NCI-H2171 treated with DMSO at 0.1 percent for 48 hours (cell line): ENCODE results near the gene NPAS3.

Experiments used
- DNase-seq: peaks from one replicate; lab custom pipeline; 2025; lab: John Stamatoyannopoulos, UW

Gene NPAS3

GRCh38 chr14:33679461-33680225 is 741.0 kb downstream of the NPAS3 start:
- DNase-seq, result no peak

GRCh38 chr14:33680873-33681272 is 742.2 kb downstream of the NPAS3 start:
- no peak for DNase-seq

GRCh38 chr14:33682760-33683159 is 744.1 kb downstream of the NPAS3 start:
- no peak for DNase-seq

GRCh38 chr14:33685026-33685425 is 746.3 kb downstream of the NPAS3 start:
- no peak for DNase-seq

- DNase-seq, result no peak
Observed at GRCh38 chr14:33685698-33686097, 747.0 kb downstream of the NPAS3 start.

GRCh38 chr14:33686218-33686617 is 747.5 kb downstream of the NPAS3 start:
- no peak for DNase-seq

- no peak for DNase-seq
Observed at GRCh38 chr14:33686856-33687255, 748.2 kb downstream of the NPAS3 start.

- DNase-seq, result no peak
Observed at GRCh38 chr14:33689680-33690079, 751.0 kb downstream of the NPAS3 start.

- DNase-seq, result no peak
Observed at GRCh38 chr14:33691907-33692306, 753.2 kb downstream of the NPAS3 start.

GRCh38 chr14:33692762-33693161 is 754.1 kb downstream of the NPAS3 start:
- no peak for DNase-seq

- DNase-seq, result no peak
Observed at GRCh38 chr14:33693237-33693636, 754.6 kb downstream of the NPAS3 start.

GRCh38 chr14:33696165-33696564 is 757.5 kb downstream of the NPAS3 start:
- DNase-seq, result no peak

GRCh38 chr14:33699300-33699983 is 760.8 kb downstream of the NPAS3 start:
- no peak for DNase-seq

- DNase-seq, result no peak
Observed at GRCh38 chr14:33700052-33700451, 761.4 kb downstream of the NPAS3 start.

GRCh38 chr14:33702293-33702692 is 763.6 kb downstream of the NPAS3 start:
- DNase-seq, result no peak

GRCh38 chr14:33704481-33704880 is 765.8 kb downstream of the NPAS3 start:
- DNase-seq, result peak; percentile 68

- DNase-seq, result no peak
Observed at GRCh38 chr14:33705490-33705889, 766.8 kb downstream of the NPAS3 start.

- DNase-seq, result peak; percentile 22
Observed at GRCh38 chr14:33707716-33708115, 769.0 kb downstream of the NPAS3 start.

- no peak for DNase-seq
Observed at GRCh38 chr14:33709283-33709682, 770.6 kb downstream of the NPAS3 start.

- DNase-seq, result no peak
Observed at GRCh38 chr14:33709711-33710110, 771.0 kb downstream of the NPAS3 start.

- no peak for DNase-seq
Observed at GRCh38 chr14:33710273-33710672, 771.6 kb downstream of the NPAS3 start.

- DNase-seq, result no peak
Observed at GRCh38 chr14:33711194-33711593, 772.5 kb downstream of the NPAS3 start.

- no peak for DNase-seq
Observed at GRCh38 chr14:33711811-33712216, 773.1 kb downstream of the NPAS3 start.
